ENCODE results near the gene TAF15. TPM values are rescaled to one million over a fixed set of nuclear protein-coding genes. Genes with fewer than 3 reads are reported as not detected.
A peak's percentile ranks its signal among the peaks of the same experiment; 100 is the strongest.

TAF15 gene
- total and polyA plus RNA-seq, 2 of the 13 experiments (the other 11 are each of a cell fraction or from before 2014, with no cell fraction given) = 25.2 to 26.5 TPM

GRCh38 chr17:35764123-35764991, 44.9 kb upstream of the TAF15 start (continued):
- TF ChIP-seq NRL (CRISPR knock-in tag; IDR thresholded peaks at IDR 0.05; ENCODE audit: borderline replicate concordance) (no peak), CBX5 (CRISPR knock-in tag; IDR thresholded peaks at IDR 0.05; ENCODE audit: borderline replicate concordance) (peak; percentile 60; the same call in 1 of the 2 replicates), ZBTB42 (CRISPR knock-in tag; IDR thresholded peaks at IDR 0.05) (no peak), ZNF614 (CRISPR knock-in tag; IDR thresholded peaks at IDR 0.05; ENCODE audit: borderline replicate concordance) (peak; percentile 36; the same call in 1 of the 2 replicates), ZNF567 (CRISPR knock-in tag; IDR thresholded peaks at IDR 0.05; ENCODE audit: borderline replicate concordance) (no peak; the same call in 1 of the 2 replicates), NONO (IDR thresholded peaks at IDR 0.05) (no peak), NONO (CRISPR knock-in tag; conservative IDR thresholded peaks at IDR 0.05) (peak; percentile 91), NKX3-1 (CRISPR knock-in tag; IDR thresholded peaks at IDR 0.05) (peak; percentile 64; the same call in 1 of the 2 replicates), ZGPAT (CRISPR knock-in tag; IDR thresholded peaks at IDR 0.05) (peak; percentile 86), CBFB (CRISPR knock-in tag; IDR thresholded peaks at IDR 0.05) (peak; percentile 71), ZNF850 (CRISPR knock-in tag; conservative IDR thresholded peaks at IDR 0.05) (0 out of 2 replicates have a peak, but pooled peaks have one; percentile 50), ZNF619 (CRISPR knock-in tag; IDR thresholded peaks at IDR 0.05) (0 out of 2 replicates have a peak, but pooled peaks have one; percentile 69), ZBTB38 (CRISPR knock-in tag; IDR thresholded peaks at IDR 0.05) (peak; percentile 20; the same call in 1 of the 2 replicates), TBP (CRISPR knock-in tag; IDR thresholded peaks at IDR 0.05) (no peak), SALL2 (CRISPR knock-in tag; IDR thresholded peaks at IDR 0.05) (peak; percentile 55; the same call in 1 of the 2 replicates), ZNF879 (CRISPR knock-in tag; IDR thresholded peaks at IDR 0.05) (0 out of 2 replicates have a peak, but pooled peaks have one; percentile 71), ZMYM4 (CRISPR knock-in tag; IDR thresholded peaks at IDR 0.05) (peak; percentile 85), ZNF136 (CRISPR knock-in tag; IDR thresholded peaks at IDR 0.05; ENCODE audit: low read depth) (no peak), MYNN (CRISPR knock-in tag; IDR thresholded peaks at IDR 0.05; ENCODE audit: low read depth) (no peak), ZNF224 (CRISPR knock-in tag; IDR thresholded peaks at IDR 0.05) (0 out of 2 replicates have a peak, but pooled peaks have one; percentile 57), ZBTB20 (CRISPR knock-in tag; IDR thresholded peaks at IDR 0.05; ENCODE audit: borderline replicate concordance, low read depth) (no peak), ZNF768 (CRISPR knock-in tag; IDR thresholded peaks at IDR 0.05) (peak; percentile 74)
- TF ChIP-seq, protein P1, sequence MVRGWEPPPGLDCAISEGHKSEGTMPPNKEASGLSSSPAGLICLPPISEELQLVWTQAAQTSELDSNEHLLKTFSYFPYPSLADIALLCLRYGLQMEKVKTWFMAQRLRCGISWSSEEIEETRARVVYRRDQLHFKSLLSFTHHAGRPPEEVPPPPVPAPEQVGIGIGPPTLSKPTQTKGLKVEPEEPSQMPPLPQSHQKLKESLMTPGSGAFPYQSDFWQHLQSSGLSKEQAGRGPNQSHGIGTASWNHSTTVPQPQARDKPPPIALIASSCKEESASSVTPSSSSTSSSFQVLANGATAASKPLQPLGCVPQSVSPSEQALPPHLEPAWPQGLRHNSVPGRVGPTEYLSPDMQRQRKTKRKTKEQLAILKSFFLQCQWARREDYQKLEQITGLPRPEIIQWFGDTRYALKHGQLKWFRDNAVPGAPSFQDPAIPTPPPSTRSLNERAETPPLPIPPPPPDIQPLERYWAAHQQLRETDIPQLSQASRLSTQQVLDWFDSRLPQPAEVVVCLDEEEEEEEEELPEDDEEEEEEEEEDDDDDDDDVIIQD (CRISPR knock-in tag; IDR thresholded peaks at IDR 0.05; ENCODE audit: low read depth) = peak; percentile 65; the same call in 1 of the 2 replicates
- TF ChIP-seq, protein P2, sequence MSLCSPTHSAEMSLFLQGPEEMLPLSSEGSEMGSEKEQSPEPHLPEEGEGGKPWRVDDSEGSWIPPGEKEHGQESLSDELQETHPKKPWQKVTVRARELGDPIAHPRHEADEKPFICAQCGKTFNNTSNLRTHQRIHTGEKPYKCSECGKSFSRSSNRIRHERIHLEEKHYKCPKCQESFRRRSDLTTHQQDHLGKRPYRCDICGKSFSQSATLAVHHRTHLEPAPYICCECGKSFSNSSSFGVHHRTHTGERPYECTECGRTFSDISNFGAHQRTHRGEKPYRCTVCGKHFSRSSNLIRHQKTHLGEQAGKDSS (CRISPR knock-in tag; IDR thresholded peaks at IDR 0.05; ENCODE audit: borderline replicate concordance, low read depth) = peak; percentile 85; the same call in 1 of the 2 replicates
- TF ChIP-seq, protein P3, sequence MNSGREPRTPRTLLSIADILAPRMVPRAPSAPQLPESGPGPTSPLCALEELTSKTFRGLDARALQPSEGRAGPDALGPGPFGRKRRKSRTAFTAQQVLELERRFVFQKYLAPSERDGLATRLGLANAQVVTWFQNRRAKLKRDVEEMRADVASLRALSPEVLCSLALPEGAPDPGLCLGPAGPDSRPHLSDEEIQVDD (CRISPR knock-in tag; IDR thresholded peaks at IDR 0.05; ENCODE audit: borderline replicate concordance) = peak; percentile 88; the same call in 1 of the 2 replicates

All from HepG2 (cell line).